GM19238 (cell line): ENCODE data around the gene TMEM217.
"Not testable (repeated sequence)": the region's sequence is repeated elsewhere in the genome, so short reads cannot be mapped to it uniquely, and the experiment has no call there.

Experiments used
- DNase-seq: peaks from one replicate; pipeline ENCODE4 v3.0.0; 2011; ENCODE audit warnings: low spot score; ENCODE audit not compliant: insufficient read length

The TMEM217 gene

DNA sequence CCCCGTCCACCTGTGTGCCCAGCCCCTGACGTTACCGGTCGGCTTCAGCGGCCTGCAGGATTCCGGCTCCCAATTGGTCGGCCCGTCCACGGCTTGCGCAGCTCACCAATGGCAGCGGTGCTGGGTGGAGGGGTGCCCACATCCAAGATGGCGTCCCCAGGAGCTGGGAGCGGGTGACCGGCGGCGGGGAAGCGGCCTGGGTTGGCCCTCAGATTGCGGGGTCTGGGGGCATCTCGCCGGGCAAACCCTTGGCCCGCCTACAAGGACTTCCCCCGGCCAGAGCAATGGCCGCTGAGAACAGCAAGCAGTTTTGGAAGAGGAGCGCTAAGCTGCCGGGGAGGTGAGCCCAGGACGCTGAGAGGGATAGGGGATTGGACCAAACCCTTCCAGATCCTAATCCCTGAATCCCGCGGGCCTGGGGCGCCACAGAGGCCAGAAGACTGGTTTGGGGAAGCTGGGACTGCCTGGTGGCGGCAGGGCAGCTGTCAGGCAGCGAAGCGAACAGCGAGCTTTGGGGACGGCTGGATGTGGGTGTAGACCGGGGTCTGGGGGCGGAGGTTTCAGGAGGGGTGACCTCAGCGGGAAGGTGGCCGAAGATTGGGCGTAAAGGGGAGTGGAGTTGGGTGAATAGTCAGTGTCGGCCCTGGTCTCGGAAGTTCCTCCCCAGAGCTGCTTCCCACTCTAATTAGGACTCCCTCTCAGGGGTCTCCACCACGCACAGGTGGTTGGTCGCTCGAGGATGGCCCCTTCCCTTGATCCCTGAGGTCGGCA is at the start of gene TMEM217, which contains the start of gene TBC1D22B:
Gene TMEM217, minus strand, starts transcription at position 511 of the 771 bp plus-strand sequence. CDS start 39,114 bp downstream, outside the sequence.
Gene TBC1D22B, plus strand, starts transcription at position 139 of the 771 bp plus-strand sequence. Its CDS starts 146 bp downstream, at position 285.
- DNase-seq, result peak; percentile 98

DNA sequence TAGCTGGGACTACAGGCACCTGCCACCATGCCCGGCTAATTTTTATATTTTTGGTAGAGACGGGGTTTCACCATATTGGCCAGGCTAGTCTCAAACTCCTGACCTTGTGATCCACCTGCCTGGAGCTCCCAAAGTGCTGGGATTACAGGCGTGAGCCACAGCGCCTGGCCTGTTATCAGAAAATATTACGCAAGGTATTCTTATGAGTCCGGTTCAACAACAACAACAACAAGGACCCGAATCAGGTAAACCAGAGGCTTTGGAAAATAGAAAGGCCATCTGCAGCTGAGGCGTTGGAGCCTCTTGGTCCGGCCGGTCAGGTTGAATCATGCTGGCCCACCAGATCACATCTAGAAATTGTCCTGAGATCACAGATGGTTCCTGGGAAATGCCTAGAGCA is 49.5 kb upstream of the TMEM217 start:
- DNase-seq, result not testable (repeated sequence)

DNA sequence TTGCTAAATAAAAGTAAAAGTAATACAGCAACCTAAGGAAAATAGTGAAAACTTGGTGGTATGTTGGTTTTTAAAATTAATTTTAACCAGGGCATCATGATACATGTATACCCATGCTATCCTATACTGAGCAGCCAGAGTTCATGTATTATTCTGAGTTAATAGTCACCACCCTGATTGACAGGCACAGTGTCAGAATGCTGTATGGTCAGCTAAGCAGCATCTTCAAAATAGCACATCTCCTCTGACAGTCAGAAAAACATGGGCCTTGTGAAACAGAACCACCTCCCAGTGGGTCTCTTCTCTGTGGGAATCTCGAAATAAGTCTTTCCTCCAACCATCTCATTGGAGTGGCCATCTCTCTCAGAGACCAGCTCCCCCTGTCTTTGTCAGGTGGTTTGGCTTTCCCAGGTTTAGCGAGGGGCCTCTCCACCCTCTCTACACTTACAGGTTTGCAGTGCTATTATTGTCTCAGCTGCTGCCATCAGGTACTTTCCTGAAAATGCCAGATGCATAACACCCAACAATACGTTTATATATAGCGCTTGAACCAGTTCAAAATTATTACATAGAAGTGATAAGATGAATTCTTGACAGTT is 48.8 kb upstream of the TMEM217 start:
- DNase-seq, result no peak

DNA sequence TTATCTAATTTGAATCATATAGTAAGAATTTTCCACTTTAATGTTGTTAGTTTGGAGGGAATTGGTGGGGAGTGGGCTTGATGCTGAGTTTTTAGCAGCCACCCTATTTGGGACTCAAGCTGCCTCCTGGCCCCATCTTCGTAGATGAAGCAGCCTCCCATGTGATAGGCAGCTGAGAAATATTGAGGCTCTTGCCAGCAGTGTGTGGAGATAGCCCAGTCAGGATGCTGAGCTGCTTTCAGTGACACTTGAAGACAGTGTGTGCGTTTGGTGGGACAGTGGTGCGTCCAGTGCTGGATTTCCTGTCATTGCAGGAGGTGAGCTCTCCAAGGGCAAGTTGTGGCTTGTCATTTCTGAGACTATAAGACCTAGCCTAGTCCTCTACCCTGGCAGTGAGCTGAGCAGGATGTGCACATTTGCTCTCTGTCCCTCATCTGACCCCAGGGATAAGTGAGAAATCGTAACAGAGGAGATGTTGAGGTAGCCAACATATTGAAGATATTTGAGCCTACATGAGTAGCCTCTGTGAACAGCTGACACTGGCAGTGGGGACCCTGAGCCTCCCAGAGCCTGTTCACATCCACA is 48.0 kb upstream of the TMEM217 start:
- no peak for DNase-seq

DNA sequence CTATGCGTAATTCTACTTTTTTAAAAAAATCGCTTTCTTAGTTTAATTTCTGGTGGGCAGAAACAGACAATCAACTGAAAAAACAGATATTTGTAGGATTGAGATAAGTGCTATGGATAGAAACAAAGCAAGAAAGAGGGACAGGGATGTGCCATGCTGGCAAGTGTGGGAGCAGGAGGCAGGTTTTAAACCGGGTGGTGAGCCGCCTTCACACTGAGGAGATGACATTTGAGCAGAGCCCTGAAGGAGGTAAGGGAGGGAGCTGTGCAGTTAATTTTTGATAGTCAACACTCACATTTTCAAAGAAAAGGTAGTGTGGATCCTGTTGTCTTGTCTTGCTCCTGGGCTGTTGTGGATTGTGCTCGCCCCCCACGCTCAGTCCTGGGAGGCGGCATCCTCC is 46.8 kb upstream of the TMEM217 start:
- no peak for DNase-seq

DNA sequence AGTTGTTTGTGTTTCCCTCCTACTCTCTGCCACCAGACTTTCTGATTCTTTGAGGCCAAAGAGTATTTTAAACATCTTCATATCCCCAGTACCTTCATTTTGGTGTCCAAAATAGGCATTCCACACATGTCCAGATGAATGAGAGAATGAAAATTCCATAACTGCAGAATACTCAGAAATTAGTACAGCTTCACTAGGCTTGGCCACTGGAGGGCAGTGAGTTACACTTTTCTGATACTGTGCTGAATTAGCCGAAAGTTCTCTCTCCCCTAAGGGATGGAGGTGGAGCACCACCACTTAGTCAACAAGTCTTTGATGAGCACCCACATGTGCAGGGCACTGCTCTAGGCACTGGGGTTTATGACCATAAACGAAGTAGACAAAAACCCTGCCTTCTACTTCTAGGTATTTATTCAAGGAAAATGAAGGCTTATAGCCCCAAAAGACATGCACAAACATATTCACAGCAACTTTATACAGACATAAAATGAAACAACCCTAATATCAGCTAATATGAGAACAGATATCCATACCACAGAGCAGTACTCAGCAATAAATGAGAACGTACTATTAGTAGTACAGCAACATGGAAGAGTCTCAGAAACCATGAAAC is 46.1 kb upstream of the TMEM217 start:
- DNase-seq, result peak; percentile 39

DNA sequence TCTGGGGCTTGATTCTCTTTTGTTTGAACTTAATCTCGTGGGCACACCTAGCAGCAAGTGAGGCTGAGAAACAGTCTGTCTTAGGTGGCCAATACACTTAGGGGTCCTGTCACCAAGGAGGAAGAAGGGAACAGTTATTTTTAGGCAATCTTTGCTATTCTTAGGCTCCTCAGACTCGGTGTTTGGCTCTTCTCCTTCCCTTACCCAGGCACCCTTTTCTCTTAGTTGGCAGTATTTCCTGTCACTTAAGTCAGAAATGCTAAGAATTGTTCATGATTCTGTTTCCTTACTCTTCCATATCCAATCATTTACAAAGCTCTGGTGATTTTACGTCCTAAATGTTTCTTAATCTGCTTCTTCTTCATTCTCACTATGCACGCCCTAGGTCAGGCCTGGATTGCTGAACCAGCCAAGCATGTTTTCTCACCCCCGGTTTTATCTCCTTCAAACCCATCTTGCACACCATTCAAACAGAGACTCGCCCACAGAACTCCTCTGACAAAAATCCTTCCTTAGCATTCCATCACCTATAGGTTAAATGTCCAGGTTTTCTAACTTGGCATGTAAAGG is 45.2 kb upstream of the TMEM217 start:
- no peak for DNase-seq

DNA sequence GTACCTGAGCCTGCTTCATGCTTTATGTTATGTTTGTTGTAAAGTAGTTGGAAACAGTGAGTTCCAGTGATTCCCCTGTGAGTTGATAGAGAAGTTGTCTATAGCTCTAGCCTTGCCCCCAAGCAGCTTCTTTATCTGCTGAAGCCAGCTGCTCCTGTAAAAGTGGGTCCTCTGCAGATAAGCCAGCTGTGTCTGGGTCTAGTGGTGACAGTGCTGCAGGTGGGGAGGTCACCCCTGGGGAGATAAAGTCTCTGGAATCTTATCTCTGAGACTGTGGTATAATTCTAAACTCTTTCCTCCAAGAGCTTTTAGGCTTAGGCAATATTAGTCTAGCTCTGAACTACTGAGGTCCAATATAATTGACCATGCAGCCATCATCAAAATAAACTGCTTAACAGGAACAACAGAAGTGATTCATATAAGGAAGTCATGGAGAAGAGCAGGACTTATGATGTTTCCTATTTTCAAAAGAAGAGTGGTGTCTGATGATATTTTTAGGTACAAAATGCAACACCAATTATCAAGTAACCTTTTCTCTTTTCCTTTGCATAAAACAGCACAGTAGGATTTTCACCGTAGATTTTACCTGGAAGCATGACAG is 44.2 kb upstream of the TMEM217 start:
- DNase-seq, result no peak

DNA sequence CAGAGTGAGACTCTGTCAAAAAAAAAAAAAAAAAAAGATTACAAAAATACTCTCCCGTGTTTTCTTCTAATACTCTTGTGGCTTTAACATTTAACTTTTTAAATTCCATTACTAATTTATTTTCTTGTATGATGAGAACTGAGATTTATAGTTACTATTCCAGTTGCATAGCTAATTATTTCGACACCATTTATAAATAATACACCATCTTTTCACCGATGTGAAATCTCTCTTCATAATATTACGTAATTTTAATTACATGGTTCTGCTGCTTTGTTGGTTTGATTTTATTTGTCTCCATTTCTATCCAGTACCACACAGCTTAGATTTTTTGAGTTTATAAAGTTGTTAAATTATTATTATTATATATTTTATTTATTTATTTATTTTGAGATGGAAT is 42.0 kb upstream of the TMEM217 start:
- no peak for DNase-seq

DNA sequence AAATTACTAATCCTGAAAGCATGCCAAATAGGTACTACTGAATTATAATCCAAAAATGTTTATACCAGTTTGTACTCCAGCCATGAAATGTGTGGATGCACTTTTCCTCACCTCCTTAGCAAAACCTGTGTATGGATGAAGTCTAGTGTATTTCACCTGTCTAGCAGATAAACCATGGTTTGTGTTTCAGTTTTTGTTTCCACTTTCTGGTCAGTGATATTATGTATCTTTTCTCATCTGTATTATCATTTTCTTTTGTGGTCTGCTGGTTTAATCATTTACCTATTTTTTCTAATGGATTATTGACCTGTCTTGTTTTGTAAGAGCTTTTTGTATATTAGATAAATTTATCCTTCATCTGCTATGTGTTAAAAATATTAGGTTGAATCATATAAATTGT is 41.0 kb upstream of the TMEM217 start:
- DNase-seq, result no peak

DNA sequence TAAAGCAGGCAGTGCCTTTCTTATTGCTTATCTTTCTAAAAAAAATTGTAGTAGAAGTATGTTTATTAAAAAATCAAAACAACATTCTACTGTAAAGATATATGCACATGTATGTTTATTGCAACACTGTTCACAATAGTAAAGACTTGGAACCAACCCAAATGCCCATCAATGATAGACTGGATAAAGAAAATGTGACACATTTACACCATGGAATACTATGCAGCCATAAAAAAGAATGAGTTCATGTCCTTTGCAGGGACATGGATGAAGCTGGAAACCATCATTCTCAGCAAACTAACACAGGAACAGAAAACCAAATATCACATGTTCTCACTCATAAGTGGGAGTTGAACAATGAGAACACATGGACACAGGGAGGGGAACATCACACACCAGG is 39.7 kb upstream of the TMEM217 start:
- not testable (repeated sequence) for DNase-seq

DNA sequence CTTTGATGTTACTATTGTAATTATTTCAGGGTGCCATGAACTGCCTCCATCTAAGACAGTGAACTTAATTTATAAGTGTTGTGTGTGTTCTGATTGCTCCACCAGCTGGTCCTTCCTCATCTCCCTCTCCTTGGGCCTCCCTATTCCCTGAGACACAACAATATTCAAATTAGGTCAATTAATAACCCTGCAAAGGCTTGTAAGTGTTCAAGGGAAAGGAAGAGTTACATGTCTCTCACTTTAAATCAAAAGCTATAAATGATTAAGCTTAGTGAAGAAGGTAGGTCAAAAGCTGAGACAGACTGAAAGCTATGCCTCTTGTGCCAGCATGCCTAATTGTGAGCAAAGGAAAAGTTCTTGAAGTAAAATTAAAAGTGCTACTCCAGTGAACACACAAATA is 35.5 kb upstream of the TMEM217 start:
- DNase-seq, result no peak

DNA sequence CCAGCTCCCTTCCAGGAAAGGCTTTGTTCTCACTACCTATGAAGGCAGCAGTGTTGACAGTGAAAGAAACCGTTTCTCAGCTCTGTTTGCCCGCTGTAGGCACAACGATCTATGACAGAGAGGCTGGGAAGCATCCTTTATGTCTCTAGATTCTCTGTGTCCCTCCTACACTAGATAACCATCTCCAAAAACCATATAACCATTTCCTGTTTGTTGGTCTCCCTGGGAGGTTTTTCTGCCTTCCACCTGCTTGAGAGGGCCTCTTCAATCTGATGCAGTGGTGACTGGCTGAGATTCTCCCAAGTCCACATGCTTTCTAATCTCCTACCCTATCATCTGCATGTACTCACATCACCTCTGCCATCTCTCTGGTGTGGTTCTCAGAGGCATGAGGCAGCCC is 32.0 kb upstream of the TMEM217 start:
- no peak for DNase-seq

DNA sequence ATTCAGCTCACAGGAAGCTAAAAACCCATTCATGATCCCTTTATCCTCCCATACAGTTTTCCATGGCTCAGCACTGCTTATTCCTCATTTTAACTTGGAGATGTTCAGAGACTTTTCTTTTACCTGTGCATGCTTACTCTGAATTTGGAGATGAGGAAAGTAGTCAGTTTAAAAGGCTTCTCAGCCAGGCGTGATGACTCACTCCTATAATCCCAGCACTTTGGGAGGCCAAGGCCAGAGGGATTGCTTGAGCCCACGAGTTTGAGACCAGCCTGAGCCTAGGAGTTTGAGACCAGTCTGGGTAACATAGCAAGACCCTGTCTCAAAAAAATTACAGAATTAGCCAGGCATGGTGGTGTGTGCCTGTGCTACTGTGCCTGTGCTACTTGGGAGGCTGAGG is 30.3 kb upstream of the TMEM217 start:
- DNase-seq, result no peak

DNA sequence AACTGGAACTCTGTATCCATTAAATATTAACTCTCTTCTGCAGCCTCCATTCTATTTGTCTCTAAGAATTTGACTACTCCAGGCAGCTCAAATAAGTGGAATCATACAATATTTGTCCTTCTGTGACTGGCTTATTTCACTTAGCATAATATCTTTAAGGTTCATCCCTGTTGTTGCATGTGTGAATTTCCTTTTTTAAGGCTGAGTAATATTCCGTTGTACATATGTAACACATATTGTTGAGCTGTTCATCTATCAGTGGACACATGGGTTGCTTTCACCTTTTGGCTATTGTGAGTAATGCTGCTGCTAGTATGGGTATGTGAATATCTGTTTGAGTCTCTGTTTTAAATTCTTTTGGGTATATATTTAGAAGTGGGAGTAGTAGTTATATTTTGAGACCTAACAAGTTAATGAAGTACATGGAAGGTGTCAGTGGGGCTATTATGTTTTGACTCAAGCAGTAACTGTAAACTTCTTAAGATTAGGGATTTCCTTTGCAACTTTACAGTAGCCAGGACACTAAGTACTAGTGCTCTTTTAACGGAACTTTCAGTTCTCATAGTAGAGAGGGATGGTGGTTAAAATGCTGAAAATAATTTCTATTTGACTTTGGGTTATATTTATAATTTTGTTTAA is 29.7 kb upstream of the TMEM217 start:
- no peak for DNase-seq

DNA sequence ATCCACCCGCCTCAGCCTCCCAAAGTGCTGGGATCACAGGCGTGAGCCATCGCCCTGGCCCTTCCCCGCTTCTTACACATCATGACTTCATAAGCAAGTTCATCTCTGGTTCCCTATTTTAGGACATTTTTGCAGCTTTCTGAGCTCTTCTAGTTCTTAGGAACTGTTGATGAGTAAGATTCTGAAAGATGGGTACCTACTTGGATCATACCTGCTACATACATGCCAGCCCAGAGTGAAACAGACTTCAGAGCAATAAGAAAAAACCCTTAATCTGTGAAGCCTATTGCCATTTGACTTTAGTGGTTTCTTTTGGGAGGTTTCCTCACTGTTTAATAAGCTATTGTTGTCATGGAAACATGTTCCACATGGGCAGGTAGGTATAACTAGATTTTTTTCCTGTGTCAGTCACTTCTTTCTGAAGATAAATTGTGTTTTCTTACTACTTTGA is 27.9 kb upstream of the TMEM217 start:
- DNase-seq, result no peak

DNA sequence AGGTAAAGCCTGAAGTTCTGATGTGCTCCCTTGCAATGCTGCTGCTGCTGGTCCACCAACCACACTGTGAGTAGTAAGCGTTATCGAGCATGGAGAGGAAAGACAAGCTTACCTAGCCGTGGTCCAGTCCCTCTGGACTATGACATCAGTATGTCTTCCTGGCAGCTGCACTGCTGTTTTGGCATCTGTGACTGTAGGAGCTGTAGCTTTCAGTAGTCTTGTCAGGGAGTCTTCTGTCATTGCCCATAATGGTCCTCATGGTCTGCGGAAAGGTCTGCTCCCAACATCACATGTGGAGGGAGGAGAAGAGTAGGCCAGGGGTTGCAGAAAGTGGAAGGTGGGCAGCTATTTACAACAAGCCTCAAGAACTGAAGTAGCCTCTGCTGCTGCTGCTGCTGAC is 26.8 kb upstream of the TMEM217 start:
- no peak for DNase-seq

DNA sequence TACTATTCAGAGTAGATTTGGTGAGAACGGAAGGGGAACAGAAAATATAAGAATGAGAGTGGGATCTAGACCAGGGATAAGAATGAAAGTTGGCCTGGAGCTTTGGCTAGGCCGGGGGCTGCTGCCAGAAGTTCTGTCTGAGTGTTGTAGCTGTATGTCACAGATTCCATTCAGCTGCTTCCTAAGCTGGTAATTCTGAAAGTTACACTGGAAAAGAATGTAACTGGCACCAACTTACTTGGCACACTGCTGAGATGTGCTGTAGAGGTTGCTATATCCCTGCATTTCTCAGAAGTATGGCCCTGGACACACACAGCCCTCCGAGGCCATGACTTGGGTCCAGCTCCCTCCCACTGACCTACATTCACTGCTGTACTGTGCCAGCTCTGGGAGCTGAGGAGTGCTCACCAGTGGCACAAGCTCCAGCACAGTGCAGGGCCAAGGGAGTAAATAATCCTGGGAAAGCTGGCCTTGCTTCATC is 25.8 kb upstream of the TMEM217 start:
- DNase-seq, result no peak

DNA sequence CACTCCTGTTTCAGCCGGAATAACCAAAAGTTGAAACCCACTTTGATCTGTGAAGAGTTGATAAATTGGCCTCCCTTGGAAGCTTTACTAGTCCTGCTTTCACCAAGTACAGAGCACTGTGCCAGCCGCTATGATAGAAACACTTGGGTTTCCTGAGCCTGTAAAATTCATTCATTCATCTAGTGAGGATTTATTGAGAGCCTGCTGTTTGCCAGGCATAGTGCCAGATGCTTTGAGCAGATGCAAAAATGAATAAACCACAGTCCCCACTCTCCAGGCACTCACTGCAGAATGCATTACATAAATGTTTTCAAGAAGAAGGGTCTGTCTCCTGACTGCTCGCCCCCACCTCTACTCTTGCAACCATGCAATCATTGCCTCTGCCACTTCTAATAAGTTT is 25.3 kb upstream of the TMEM217 start:
- no peak for DNase-seq

DNA sequence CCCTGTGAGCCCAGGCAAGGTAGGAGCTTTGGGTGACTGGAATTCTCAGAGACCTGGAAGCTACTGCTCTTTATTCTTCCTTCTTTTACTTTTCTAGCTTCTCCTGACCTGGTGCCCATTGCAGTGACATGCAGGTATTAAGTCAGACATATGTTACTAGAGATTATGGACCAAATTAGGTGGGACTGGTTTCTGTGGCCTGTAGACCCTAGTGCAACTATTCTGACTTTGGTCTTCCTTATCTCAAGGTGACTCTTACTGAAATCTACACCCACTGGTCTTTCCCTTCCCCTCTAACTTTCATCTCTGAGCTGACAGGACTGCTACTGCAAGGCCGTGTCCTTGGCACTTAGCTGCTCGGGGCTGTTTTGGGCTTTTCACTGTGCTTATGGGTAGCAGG is 24.4 kb upstream of the TMEM217 start:
- DNase-seq, result no peak
